ENCODE results near the gene SCN3A.
A peak's percentile ranks its signal among the peaks of the same experiment; 100 is the strongest.

SCN3A gene

GRCh38 chr2:165239856-165240515 lies 36.1 kb upstream of the SCN3A start:
- no peak for DNase-seq (ENCODE audit: low read depth, low spot score)
- in situ Hi-C loops (cut with HindIII; ENCODE audit: low sequenced_read_pairs) = no loop called here
- H3K4me3 ChIP-seq (ENCODE audit: low read depth, low read length) = no peak overlapping the region
- TF ChIP-seq CTCF (IDR thresholded peaks at IDR 0.05; ENCODE audit: low read depth, low read length) = no peak

GRCh38 chr2:165239230-165239629 lies 35.4 kb upstream of the SCN3A start, which contains the start of gene SCN2A:
Gene SCN2A (plus strand): TSS chr2:165239414. CDS start chr2:165295824, 56,410 bp downstream.
- peak; percentile 61 for TF ChIP-seq CTCF (IDR thresholded peaks at IDR 0.05; ENCODE audit: low read depth, low read length)
- no peak within 1 kb of the TSS for H3K4me3 ChIP-seq (ENCODE audit: low read depth, low read length)
- in situ Hi-C loops (cut with HindIII; ENCODE audit: low sequenced_read_pairs) = no loop called here
- DNase-seq (ENCODE audit: low read depth, low spot score) = peak; percentile 63

GRCh38 chr2:165238295-165238694 lies 34.4 kb upstream of the SCN3A start:
- in situ Hi-C loops (cut with HindIII; ENCODE audit: low sequenced_read_pairs) = no loop called here

GRCh38 chr2:165237056-165237455 lies 33.2 kb upstream of the SCN3A start:
- TF ChIP-seq CTCF (IDR thresholded peaks at IDR 0.05; ENCODE audit: low read depth, low read length) = no peak
- in situ Hi-C loops (cut with HindIII; ENCODE audit: low sequenced_read_pairs) = no loop called here
- no peak for DNase-seq (ENCODE audit: low read depth, low spot score)
- H3K4me3 ChIP-seq (ENCODE audit: low read depth, low read length) = no peak overlapping the region

More at GRCh38 chr2:165238295-165238694, 34.4 kb upstream of the SCN3A start:
- TF ChIP-seq CTCF (IDR thresholded peaks at IDR 0.05; ENCODE audit: low read depth, low read length) = no peak
- H3K4me3 ChIP-seq (ENCODE audit: low read depth, low read length) = no peak overlapping the region
- peak; percentile 44 for DNase-seq (ENCODE audit: low read depth, low spot score)

- no peak for DNase-seq (ENCODE audit: low read depth, low spot score)
- in situ Hi-C loops (cut with HindIII; ENCODE audit: low sequenced_read_pairs) = no loop called here
- TF ChIP-seq CTCF (IDR thresholded peaks at IDR 0.05; ENCODE audit: low read depth, low read length) = no peak
- no peak overlapping the region for H3K4me3 ChIP-seq (ENCODE audit: low read depth, low read length)
Observed at GRCh38 chr2:165227571-165227970, 23.7 kb upstream of the SCN3A start.

- in situ Hi-C loops (cut with HindIII; ENCODE audit: low sequenced_read_pairs) = no loop called here
- H3K4me3 ChIP-seq (ENCODE audit: low read depth, low read length) = no peak overlapping the region
- DNase-seq (ENCODE audit: low read depth, low spot score) = no peak
- no peak for TF ChIP-seq CTCF (IDR thresholded peaks at IDR 0.05; ENCODE audit: low read depth, low read length)
Observed at GRCh38 chr2:165224941-165225340, 21.1 kb upstream of the SCN3A start.

All from astrocyte of the spinal cord (primary cell).